Measurements from ENCODE around the gene RRM1. TPM values are rescaled to one million over a fixed set of nuclear protein-coding genes. Genes with fewer than 3 reads are reported as not detected.
A peak's percentile ranks its signal among the peaks of the same experiment; 100 is the strongest.

RRM1 gene
- total and polyA plus RNA-seq, 9 of the 15 experiments (the other 6 are each of a cell fraction or from before 2014, with no cell fraction given) = 113 to 270 (median 163) TPM

- TF ChIP-seq FOXK2 (conservative IDR thresholded peaks at IDR 0.05 in 1 of 2, IDR thresholded peaks at IDR 0.05 in 1 of 2; ENCODE audit: low read depth in 2 of 2) (no peak), ZNF408 (CRISPR knock-in tag; IDR thresholded peaks at IDR 0.05; ENCODE audit: low read depth) (no peak), ARID2 (IDR thresholded peaks at IDR 0.05) (peak; percentile 67; the same call in 1 of the 2 replicates), TFE3 (CRISPR knock-in tag; IDR thresholded peaks at IDR 0.05) (no peak), ZNF445 (CRISPR knock-in tag; IDR thresholded peaks at IDR 0.05; ENCODE audit: low read depth) (no peak), GATAD2B (IDR thresholded peaks at IDR 0.05; ENCODE audit: borderline replicate concordance) (peak; percentile 57), POLR2B (IDR thresholded peaks at IDR 0.05; ENCODE audit: low read depth, partially characterized antibody) (no peak), ZBTB17 (CRISPR knock-in tag; IDR thresholded peaks at IDR 0.05) (no peak), GMEB1 (CRISPR knock-in tag; IDR thresholded peaks at IDR 0.05) (no peak), TEAD4 (IDR thresholded peaks at IDR 0.05; ENCODE audit: low read length) (peak; percentile 20; the same call in 1 of the 2 replicates), TEAD4 (CRISPR knock-in tag; IDR thresholded peaks at IDR 0.05; ENCODE audit: borderline replicate concordance) (no peak), MECOM (CRISPR knock-in tag; IDR thresholded peaks at IDR 0.05) (no peak), CEBPZ (IDR thresholded peaks at IDR 0.05; ENCODE audit: borderline replicate concordance, low read depth, low read length) (no peak), TEAD2 (tag; IDR thresholded peaks at IDR 0.05) (no peak), ILF3 (IDR thresholded peaks at IDR 0.05; ENCODE audit: borderline replicate concordance) (no peak), ZFP30 (CRISPR knock-in tag; IDR thresholded peaks at IDR 0.05; ENCODE audit: borderline replicate concordance) (no peak), MIER1 (IDR thresholded peaks at IDR 0.05; ENCODE audit: low read depth) (no peak), HDGF (IDR thresholded peaks at IDR 0.05) (0 out of 2 replicates have a peak, but pooled peaks have one; percentile 23), LARP7 (IDR thresholded peaks at IDR 0.05) (peak; percentile 31; the same call in 1 of the 2 replicates), SMARCC2 (IDR thresholded peaks at IDR 0.05; ENCODE audit: low read depth) (no peak), ESRRA (IDR thresholded peaks at IDR 0.05; ENCODE audit: borderline replicate concordance, low read depth) (no peak), CBX8 (IDR thresholded peaks at IDR 0.05; ENCODE audit: borderline replicate concordance, extremely low read depth, low read depth, low read length, poor library complexity, severe bottlenecking) (no peak), CBFA2T2 (conservative IDR thresholded peaks at IDR 0.05) (no peak), ZNF41 (CRISPR knock-in tag; conservative IDR thresholded peaks at IDR 0.05) (no peak)
These were observed 21.8 kb upstream of the RRM1 start (continued) for GRCh38 chr11:4072668-4073285.
